NCI-H1436 (cell line): Measurements from ENCODE around the gene XRCC6.
"Not testable (repeated sequence)": the region's sequence is repeated elsewhere in the genome, so short reads cannot be mapped to it uniquely, and the experiment has no call there.

Experiments
- DNase-seq: peaks from one replicate; lab custom pipeline; 2025; lab: John Stamatoyannopoulos, UW

The XRCC6 gene

GRCh38 chr22:41621099-41621910 lies at the start of gene XRCC6:
Gene XRCC6 (plus strand): TSS chr22:41621295. CDS start chr22:41622005, 710 bp downstream.
- DNase-seq, result peak; percentile 99

- DNase-seq, result no peak
These were observed 49.3 kb upstream of the XRCC6 start for GRCh38 chr22:41571786-41572185.

GRCh38 chr22:41572305-41572704 lies 48.8 kb upstream of the XRCC6 start:
- DNase-seq, result not testable (repeated sequence)

GRCh38 chr22:41573677-41574076 lies 47.4 kb upstream of the XRCC6 start:
- no peak for DNase-seq

GRCh38 chr22:41574847-41575381 lies 46.2 kb upstream of the XRCC6 start:
- DNase-seq, result no peak

- no peak for DNase-seq
These were observed 45.6 kb upstream of the XRCC6 start for GRCh38 chr22:41575533-41575932.

GRCh38 chr22:41576877-41577276 lies 44.2 kb upstream of the XRCC6 start:
- no peak for DNase-seq

- no peak for DNase-seq
These were observed 43.0 kb upstream of the XRCC6 start for GRCh38 chr22:41578114-41578513.

GRCh38 chr22:41578818-41579217 lies 42.3 kb upstream of the XRCC6 start:
- DNase-seq, result no peak

- no peak for DNase-seq
These were observed 41.6 kb upstream of the XRCC6 start for GRCh38 chr22:41579297-41579996.

GRCh38 chr22:41579997-41580355 lies 41.1 kb upstream of the XRCC6 start:
- no peak for DNase-seq

- DNase-seq, result no peak
These were observed 38.4 kb upstream of the XRCC6 start for GRCh38 chr22:41582694-41583093.

GRCh38 chr22:41584881-41585280 lies 36.2 kb upstream of the XRCC6 start:
- no peak for DNase-seq

- no peak for DNase-seq
These were observed 35.2 kb upstream of the XRCC6 start for GRCh38 chr22:41585898-41586297.

GRCh38 chr22:41587347-41587723 lies 33.8 kb upstream of the XRCC6 start:
- no peak for DNase-seq

- DNase-seq, result peak; percentile 100
These were observed 31.5 kb upstream of the XRCC6 start, which contains the start of gene PMM1 for GRCh38 chr22:41589391-41590241. Gene PMM1 (minus strand): TSS chr22:41589840. CDS start chr22:41589805, 35 bp downstream.

- DNase-seq, result not testable (repeated sequence)
These were observed 27.6 kb upstream of the XRCC6 start for GRCh38 chr22:41593336-41593960.

GRCh38 chr22:41595703-41596102 lies 25.4 kb upstream of the XRCC6 start:
- DNase-seq, result no peak

- peak; percentile 32 for DNase-seq
These were observed 24.1 kb upstream of the XRCC6 start for GRCh38 chr22:41596776-41597634.

- no peak for DNase-seq
These were observed 23.5 kb upstream of the XRCC6 start for GRCh38 chr22:41597635-41597953.

GRCh38 chr22:41598081-41598480 lies 23.0 kb upstream of the XRCC6 start:
- DNase-seq, result no peak
